GM12891 (cell line): Measurements from ENCODE around the gene EPS8L3.

Experiments used
- POLR2A ChIP-seq: IDR thresholded peaks from 2 replicates; pipeline ENCODE4 v1.6.1; 2011; ENCODE audit warnings: low read depth, low read length, control low read depth
- TAF1 ChIP-seq: IDR thresholded peaks from 2 replicates; pipeline ENCODE4 v1.6.1; 2011; ENCODE audit warnings: low read depth, low read length, control low read depth

DNA sequence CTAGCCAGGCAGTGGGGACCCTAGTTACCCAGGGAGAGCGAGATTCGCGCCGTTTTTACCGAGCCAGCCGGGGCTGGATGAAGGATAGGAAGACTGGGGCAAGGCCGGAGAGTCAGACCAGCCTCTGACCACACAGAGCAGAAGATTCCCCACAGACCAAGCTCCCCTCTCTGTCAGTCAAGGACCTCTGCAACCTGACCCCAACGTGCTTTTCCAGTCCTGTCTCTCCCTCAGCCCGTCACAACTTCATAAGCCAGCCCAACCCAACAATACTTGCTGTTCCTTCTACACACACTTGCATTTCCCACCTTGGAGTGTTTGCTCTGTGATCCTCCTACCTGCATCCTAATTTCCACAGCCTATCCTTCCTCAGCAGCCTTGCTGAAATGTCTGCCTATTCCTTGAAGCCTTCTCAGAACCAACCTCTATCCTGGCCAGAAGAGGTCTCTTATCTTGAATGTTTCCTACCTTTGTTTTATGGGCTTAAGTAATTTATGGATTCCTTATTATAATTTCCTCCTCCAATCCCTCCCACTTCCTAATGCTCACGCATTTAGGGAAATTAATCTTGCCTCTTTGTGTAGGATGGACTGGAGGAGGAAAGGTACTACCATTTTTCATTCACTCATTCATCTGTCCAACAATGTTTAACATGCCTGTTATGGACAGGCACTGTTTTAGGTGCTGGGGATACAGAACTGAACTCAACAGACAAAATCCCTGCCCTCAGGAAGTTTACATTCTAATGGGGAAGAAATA is 22.9 kb downstream of the EPS8L3 start, which contains the start of gene GSTM3:
- TF ChIP-seq POLR2A (no peak), TAF1 (no peak)
